Measurements from ENCODE around the gene VMAC. TPM values are rescaled to one million over a fixed set of nuclear protein-coding genes. Genes with fewer than 3 reads are reported as not detected.
A peak's percentile ranks its signal among the peaks of the same experiment; 100 is the strongest.

VMAC gene
- total and polyA plus RNA-seq, 9 of the 15 experiments (the other 6 are each of a cell fraction or from before 2014, with no cell fraction given) = 0.03 to 3.4 (median 1.1) TPM

- TF ChIP-seq, protein P1, sequence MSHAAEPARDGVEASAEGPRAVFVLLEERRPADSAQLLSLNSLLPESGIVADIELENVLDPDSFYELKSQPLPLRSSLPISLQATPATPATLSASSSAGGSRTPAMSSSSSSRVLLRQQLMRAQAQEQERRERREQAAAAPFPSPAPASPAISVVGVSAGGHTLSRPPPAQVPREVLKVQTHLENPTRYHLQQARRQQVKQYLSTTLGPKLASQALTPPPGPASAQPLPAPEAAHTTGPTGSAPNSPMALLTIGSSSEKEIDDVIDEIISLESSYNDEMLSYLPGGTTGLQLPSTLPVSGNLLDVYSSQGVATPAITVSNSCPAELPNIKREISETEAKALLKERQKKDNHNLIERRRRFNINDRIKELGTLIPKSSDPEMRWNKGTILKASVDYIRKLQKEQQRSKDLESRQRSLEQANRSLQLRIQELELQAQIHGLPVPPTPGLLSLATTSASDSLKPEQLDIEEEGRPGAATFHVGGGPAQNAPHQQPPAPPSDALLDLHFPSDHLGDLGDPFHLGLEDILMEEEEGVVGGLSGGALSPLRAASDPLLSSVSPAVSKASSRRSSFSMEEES (CRISPR knock-in tag; IDR thresholded peaks at IDR 0.05) = no peak
- TF ChIP-seq RBM14 (IDR thresholded peaks at IDR 0.05; ENCODE audit: borderline replicate concordance, insufficient read depth, low read depth, low read length) (no peak), DNMT1 (IDR thresholded peaks at IDR 0.05) (no peak), CTCFL (IDR thresholded peaks at IDR 0.05; ENCODE audit: borderline replicate concordance, insufficient read depth, low read depth, low read length, poor library complexity, severe bottlenecking) (no peak), BCOR (IDR thresholded peaks at IDR 0.05) (peak; percentile 53), TEAD2 (tag; IDR thresholded peaks at IDR 0.05) (no peak), RBBP5 (IDR thresholded peaks at IDR 0.05; ENCODE audit: borderline replicate concordance, insufficient read depth, low read length, poor library complexity, severe bottlenecking) (no peak), ZNF507 (tag; conservative IDR thresholded peaks at IDR 0.05) (no peak)
- TF ChIP-seq, protein P2, sequence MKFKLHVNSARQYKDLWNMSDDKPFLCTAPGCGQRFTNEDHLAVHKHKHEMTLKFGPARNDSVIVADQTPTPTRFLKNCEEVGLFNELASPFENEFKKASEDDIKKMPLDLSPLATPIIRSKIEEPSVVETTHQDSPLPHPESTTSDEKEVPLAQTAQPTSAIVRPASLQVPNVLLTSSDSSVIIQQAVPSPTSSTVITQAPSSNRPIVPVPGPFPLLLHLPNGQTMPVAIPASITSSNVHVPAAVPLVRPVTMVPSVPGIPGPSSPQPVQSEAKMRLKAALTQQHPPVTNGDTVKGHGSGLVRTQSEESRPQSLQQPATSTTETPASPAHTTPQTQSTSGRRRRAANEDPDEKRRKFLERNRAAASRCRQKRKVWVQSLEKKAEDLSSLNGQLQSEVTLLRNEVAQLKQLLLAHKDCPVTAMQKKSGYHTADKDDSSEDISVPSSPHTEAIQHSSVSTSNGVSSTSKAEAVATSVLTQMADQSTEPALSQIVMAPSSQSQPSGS (CRISPR knock-in tag; IDR thresholded peaks at IDR 0.05) = no peak
Measured at GRCh38 chr19:5864013-5864720, 40.5 kb upstream of the VMAC start (continued).
